Activated CD4-positive, alpha-beta T cell treated with anti-CD3 and anti-CD28 coated beads, Interleukin-2, amount 10 ng/mL, durations not matched to agents 24 days and 14 days (primary cell): ENCODE data around the gene VPS37C. TPM values are rescaled to one million over a fixed set of nuclear protein-coding genes. Genes with fewer than 3 reads are reported as not detected.

Experiments used
- DNase-seq: peaks from one replicate; pipeline ENCODE4 v3.0.0; 2022
- H3K27ac Mint-ChIP-seq: one replicate; pipeline ENCODE4 v1.8.0; 2022; ENCODE audit warnings: mild to moderate bottlenecking, mixed read lengths
- H3K27me3 Mint-ChIP-seq: one replicate; pipeline ENCODE4 v1.8.0; 2022; ENCODE audit warnings: mixed read lengths
- H3K36me3 Mint-ChIP-seq: one replicate; pipeline ENCODE4 v1.8.0; 2022; ENCODE audit warnings: low read depth, mild to moderate bottlenecking, mixed read lengths
- H3K4me1 Mint-ChIP-seq: one replicate; pipeline ENCODE4 v1.8.0; 2021; ENCODE audit warnings: mixed read lengths
- H3K4me3 Mint-ChIP-seq: one replicate; pipeline ENCODE4 v1.8.0; 2022; ENCODE audit warnings: mild to moderate bottlenecking, moderate library complexity, mixed read lengths
- H3K9me3 Mint-ChIP-seq: one replicate; pipeline ENCODE4 v1.8.0; 2021; ENCODE audit warnings: mixed read lengths
- intact Hi-C: fragments of 100-400 bp; cut with micrococcal nuclease; formaldehyde crosslinking; loops from one replicate; pipeline ENCODE4 v1.15.1; 2023
- total RNA-seq: library from RNA; stranded (reverse); gene quantifications from 2 replicates; pipeline ENCODE4 v1.2.3, GENCODE V29; 2022

The VPS37C gene
- total RNA-seq, 1 donor from 2014 or later = 13.7 TPM

DNA sequence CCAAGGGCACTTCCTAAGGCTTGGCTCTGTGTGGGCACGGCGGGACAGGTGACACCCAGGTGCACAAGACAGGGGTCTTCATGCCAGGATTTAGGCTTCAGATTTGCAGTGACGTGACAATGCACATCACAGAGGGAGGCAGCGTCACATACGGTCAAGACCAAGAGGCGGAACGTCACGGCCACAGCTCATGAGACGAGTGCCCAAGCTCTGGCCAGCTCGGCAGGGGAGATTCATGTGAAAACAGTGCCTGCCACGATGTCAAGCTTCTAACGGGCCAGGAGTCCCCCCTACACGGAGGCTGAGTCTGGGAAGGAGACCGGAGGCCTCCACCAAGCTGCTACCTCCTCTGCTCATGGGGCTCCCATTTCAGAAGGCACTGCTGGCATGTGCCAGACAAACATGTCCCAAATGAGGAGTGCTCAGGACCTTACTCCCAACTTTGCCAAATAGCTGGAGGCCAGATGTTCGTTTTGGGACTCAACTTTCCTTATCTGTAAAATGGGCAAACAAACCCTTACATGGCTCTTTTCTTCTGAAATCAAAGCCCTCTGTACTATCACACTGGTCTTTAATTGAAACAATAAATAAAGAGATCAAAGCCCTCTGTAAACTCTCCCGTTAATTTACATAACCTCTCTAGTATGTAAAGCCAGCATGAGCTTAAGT, 16.6 kb downstream of the VPS37C start:
- DNase-seq = no peak
- no peak overlapping the region for H3K27ac Mint-ChIP-seq
- H3K36me3 Mint-ChIP-seq = no peaks in the 10 kb centered on the region
- H3K27me3 Mint-ChIP-seq = no peaks in the 10 kb centered on the region
- H3K4me1 Mint-ChIP-seq = no peaks in the 10 kb centered on the region
- intact Hi-C loops = no loop called here
- H3K4me3 Mint-ChIP-seq = no peak overlapping the region
- no peaks in the 10 kb centered on the region for H3K9me3 Mint-ChIP-seq

DNA sequence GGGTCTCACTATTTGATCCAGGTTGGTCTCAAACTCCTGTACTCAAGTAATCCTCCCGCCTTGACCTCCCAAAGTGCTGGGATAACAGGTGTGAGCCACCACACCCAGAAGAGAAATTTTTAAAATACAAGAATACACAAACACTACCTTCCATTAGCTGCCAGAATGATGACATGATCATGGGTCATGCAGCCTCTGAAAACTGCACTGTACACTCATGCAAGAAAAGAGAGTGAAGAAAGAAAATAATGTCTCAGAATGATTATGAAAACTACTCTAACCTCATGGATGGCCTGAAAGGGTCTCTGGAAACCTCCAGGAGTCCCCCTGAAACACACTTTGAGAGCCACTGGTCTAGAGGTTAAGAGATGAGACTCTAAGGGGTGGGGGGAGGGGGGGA, 18.8 kb downstream of the VPS37C start:
- intact Hi-C loops = no loop called here
- DNase-seq = no peak
- Mint-ChIP-seq H3K36me3 (no peaks in the 10 kb centered on the region), H3K27ac (no peak overlapping the region), H3K27me3 (no peaks in the 10 kb centered on the region), H3K4me3 (no peak overlapping the region), H3K4me1 (peaks cover 1% of the 10 kb centered on the region), H3K9me3 (no peaks in the 10 kb centered on the region)

DNA sequence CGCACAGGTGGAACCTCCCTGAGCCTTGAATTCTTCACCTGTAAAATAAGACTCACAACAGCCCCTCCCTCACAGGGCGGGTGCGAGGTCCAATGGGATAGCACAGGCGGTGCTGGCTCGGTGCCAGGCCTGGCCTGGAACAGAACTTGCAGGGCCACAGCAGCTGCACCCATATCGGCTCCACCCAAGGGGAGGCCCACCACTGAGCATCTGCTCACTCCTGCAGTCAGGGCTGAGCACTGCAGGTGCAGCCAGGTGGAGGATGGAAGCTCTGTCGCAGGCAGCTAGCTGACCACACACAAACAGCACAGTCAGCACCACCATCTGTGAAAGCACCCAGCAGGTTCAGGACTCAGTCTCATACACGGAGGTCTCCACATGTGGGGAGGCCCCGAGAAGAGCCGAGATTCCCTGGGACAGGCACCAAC, 19.6 kb downstream of the VPS37C start:
- H3K27me3 Mint-ChIP-seq = no peaks in the 10 kb centered on the region
- DNase-seq = no peak
- peaks cover 1% of the 10 kb centered on the region for H3K4me1 Mint-ChIP-seq
- no peaks in the 10 kb centered on the region for H3K9me3 Mint-ChIP-seq
- H3K27ac Mint-ChIP-seq = no peak overlapping the region
- H3K36me3 Mint-ChIP-seq = peaks cover 4% of the 10 kb centered on the region
- no peak overlapping the region for H3K4me3 Mint-ChIP-seq
- intact Hi-C loops = no loop called here

DNA sequence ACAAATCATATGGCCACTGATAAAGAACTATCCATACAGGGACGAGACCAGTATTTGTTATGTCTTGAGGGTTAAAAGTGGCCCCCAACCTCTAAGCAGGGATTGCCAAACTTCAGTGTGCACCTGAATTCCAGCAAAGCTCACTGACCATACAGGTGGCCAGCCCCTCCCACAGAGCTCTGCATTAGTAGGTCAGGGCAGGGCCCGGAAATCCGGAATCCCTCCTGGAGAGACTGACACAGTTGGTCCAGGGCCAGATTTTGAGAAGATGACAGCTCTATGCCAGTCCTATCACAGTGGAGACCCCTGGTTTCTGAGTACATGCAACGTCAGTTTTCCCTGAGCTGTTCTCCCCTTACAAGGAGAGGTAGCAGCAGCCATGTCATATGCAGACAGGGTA, 20.8 kb downstream of the VPS37C start:
- Mint-ChIP-seq H3K27me3 (no peaks in the 10 kb centered on the region), H3K9me3 (no peaks in the 10 kb centered on the region), H3K27ac (no peak overlapping the region), H3K36me3 (peaks cover 7% of the 10 kb centered on the region), H3K4me3 (no peak overlapping the region), H3K4me1 (peaks cover 1% of the 10 kb centered on the region)
- DNase-seq = no peak
- intact Hi-C loops = no loop called here

DNA sequence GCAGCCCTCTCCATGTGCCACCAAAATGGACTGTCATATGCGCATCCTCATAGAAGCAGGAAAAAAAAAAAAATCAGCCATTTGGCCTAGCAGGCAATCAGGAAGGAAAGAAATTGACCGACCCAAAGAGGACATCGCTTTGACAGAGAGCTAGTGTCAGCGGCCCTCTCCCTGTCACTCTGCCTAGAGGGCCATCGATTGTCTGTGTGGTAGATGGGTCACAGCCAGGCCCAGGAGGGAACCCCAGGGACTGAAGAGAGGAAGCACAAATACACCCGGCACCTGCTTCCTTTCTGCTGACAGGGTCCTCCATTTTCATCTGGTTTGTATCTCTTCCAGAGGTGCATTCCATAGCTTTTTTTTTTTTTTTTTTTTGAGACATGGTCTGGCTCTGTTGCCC, 21.8 kb downstream of the VPS37C start:
- H3K36me3 Mint-ChIP-seq = peaks cover 7% of the 10 kb centered on the region
- DNase-seq = no peak
- H3K4me1 Mint-ChIP-seq = peaks cover 1% of the 10 kb centered on the region
- no peaks in the 10 kb centered on the region for H3K9me3 Mint-ChIP-seq
- H3K4me3 Mint-ChIP-seq = no peak overlapping the region
- no peaks in the 10 kb centered on the region for H3K27me3 Mint-ChIP-seq
- intact Hi-C loops = loop anchor here (10.0 kb wide), 1 partner anchor 305 kb away; no protein-coding TSS in a partner anchor
- no peak overlapping the region for H3K27ac Mint-ChIP-seq

DNA sequence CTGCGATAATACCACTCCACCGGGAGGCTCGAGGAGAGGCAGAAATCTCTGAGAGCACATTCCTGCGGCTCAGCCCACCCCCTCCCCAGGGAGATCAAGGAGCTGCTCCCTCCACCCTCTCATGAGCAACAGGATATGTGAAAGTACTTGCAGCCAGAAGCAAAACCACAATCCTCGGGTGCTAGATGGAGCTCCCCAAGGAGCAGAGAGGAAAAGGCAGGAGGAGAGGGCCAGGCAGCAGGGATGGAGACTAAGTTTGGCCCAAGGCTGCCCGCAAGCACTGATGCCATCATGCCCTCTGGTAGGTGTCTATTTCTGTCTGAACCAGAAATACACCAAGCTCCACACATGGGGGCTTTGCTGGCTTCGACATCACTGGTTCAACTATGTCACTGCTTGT, 22.3 kb downstream of the VPS37C start:
- H3K27me3 Mint-ChIP-seq = no peaks in the 10 kb centered on the region
- DNase-seq = no peak
- H3K4me1 Mint-ChIP-seq = peaks cover 1% of the 10 kb centered on the region
- intact Hi-C loops = loop anchor here (10.0 kb wide), 1 partner anchor 304 kb away; no protein-coding TSS in a partner anchor
- H3K27ac Mint-ChIP-seq = no peak overlapping the region
- H3K4me3 Mint-ChIP-seq = no peak overlapping the region
- H3K36me3 Mint-ChIP-seq = peaks cover 7% of the 10 kb centered on the region
- H3K9me3 Mint-ChIP-seq = no peaks in the 10 kb centered on the region

DNA sequence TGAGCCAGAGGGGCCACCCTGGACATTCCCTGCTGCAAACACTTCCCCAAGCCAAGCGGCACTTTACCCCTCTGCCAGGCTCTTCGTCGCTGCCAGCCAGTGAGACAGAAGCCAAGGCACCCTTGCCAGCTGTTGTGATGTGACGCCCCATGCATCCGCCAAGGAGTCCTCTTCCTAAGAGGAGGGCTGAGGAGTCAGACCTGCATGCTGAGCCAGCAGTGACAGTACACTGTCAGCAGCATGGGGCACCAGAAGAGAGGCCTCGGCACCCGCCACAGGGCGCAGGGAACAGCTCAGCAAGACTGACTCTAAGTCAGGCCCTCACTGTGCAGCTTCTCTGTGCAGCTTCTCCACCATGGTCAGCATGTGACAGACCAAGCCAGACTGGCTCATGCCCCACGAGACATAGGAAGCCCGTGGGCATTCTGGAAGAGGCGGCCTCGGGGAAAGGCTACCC, 26.4 kb downstream of the VPS37C start:
- Mint-ChIP-seq H3K27me3 (no peaks in the 10 kb centered on the region), H3K4me3 (no peak overlapping the region), H3K36me3 (peaks cover 7% of the 10 kb centered on the region), H3K4me1 (peaks cover 6% of the 10 kb centered on the region), H3K27ac (no peak overlapping the region), H3K9me3 (no peaks in the 10 kb centered on the region)
- intact Hi-C loops = loop anchor here (10.0 kb wide), 1 partner anchor 300 kb away; no protein-coding TSS in a partner anchor
- no peak for DNase-seq

DNA sequence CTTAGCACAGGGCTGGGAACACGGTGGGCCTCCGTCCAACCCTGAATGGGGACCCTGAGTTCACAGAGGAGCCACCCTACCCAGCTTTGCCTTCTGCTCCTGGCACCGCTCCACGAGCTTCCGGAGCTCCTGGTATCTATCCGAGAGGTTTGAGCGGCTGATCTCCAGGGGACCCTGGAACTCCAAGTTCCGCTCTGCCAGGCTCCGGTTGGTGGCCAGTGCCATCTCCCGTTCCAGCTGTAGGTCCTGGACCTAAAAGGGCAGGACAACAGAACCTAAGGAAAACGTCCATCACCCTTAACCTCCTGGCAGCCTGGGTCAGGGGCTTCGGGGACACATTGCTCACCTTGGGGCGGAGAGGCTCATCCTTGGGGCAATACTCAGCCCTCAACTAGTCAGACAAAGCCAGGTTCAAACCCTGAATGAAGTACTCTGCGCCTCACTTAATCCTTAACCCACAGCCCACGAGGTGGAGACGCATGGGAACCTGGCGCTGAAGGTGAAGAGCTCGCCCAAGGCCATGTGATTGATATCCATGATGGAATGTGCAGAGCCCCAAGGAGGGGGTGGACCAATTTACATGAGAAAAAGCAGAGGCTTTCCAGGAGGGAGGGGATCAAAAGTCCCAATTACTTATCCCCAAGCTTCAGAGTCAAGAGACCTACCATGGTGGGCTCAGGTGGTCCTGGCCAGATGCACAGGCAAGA, 27.1 kb downstream of the VPS37C start:
- intact Hi-C loops = loop anchor here (10.0 kb wide), 1 partner anchor 299 kb away; no protein-coding TSS in a partner anchor
- peaks cover 7% of the 10 kb centered on the region for H3K36me3 Mint-ChIP-seq
- no peak overlapping the region for H3K4me3 Mint-ChIP-seq
- H3K27me3 Mint-ChIP-seq = no peaks in the 10 kb centered on the region
- no peak overlapping the region for H3K27ac Mint-ChIP-seq
- H3K9me3 Mint-ChIP-seq = no peaks in the 10 kb centered on the region
- DNase-seq = no peak
- H3K4me1 Mint-ChIP-seq = peaks cover 11% of the 10 kb centered on the region

DNA sequence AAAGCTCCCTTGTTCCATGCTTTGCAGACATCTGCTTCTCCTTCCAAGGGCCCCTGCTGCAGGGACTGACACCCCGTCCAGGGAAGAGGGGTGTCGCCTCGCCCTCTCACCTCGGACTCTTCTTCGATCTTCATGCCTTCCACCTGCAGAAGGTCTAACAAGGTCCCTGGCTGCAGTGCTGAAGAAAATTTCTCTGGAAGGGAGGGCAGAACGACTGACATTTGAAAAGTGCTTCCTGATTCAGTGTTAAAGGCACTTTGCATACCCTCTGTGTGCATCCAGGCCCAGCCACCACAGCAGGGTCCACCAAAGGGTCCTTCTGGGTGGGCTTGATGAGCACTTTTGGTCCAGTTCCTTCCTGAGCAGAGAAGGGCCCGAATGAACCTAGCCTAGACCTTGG, 28.1 kb downstream of the VPS37C start:
- intact Hi-C loops = loop anchor here (10.0 kb wide), 1 partner anchor 298 kb away; no protein-coding TSS in a partner anchor
- Mint-ChIP-seq H3K36me3 (peaks cover 7% of the 10 kb centered on the region), H3K27me3 (no peaks in the 10 kb centered on the region), H3K4me3 (no peak overlapping the region), H3K4me1 (peaks cover 12% of the 10 kb centered on the region), H3K9me3 (no peaks in the 10 kb centered on the region), H3K27ac (no peak overlapping the region)
- DNase-seq = no peak

DNA sequence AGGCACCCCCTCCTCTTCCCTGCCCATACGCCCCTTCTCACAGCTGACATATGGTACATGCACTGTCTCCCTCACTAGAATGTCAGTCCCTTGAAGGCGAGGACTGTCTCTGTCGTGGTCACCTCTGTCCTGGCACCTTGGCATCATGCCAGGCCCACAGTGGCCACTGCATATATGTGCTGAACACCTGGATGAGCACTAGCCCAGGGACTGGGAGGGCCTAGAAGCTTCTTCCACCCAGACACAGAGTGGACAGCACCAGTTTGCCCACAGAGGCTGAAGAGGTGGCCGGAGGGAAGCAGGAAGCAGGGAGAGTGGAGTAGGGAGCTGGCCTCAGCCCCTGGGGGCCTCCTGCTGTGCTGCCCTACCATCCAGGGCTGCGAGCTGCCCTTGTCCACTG, 28.6 kb downstream of the VPS37C start:
- Mint-ChIP-seq H3K4me3 (no peak overlapping the region), H3K9me3 (no peaks in the 10 kb centered on the region), H3K27ac (no peak overlapping the region), H3K4me1 (peaks cover 13% of the 10 kb centered on the region), H3K36me3 (peaks cover 12% of the 10 kb centered on the region), H3K27me3 (no peaks in the 10 kb centered on the region)
- no peak for DNase-seq
- intact Hi-C loops = loop anchor here (10.0 kb wide), 1 partner anchor 298 kb away; no protein-coding TSS in a partner anchor

DNA sequence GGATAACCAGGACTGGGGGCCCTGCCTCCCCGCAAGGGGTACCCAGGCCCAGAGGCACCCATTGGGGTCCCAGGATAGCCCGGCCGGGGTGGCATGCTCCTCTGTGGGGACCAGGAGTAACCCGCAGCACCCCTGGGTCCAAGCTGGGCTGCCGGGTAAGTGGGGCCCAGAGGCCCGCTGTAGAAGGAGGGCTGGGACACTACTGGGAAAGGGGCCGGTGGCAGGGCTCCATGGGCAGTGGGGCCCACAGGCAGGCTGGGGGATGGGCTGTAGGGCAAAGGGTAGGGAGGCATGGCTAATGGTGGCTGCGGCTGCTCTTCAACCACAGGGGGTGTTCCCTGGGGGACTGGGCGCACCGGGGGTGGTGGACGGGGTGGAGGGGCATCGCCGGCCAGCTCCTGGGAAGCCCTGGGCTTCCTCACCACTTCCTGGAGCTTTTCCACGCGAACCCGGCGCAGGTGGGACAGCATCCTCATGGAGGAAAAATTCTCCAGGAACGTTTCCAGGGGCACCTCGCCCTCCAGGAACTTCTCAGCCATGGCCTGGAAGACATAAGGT, 29.1 kb downstream of the VPS37C start:
- H3K4me3 Mint-ChIP-seq = no peak overlapping the region
- H3K4me1 Mint-ChIP-seq = peaks cover 13% of the 10 kb centered on the region
- H3K27ac Mint-ChIP-seq = no peak overlapping the region
- H3K27me3 Mint-ChIP-seq = no peaks in the 10 kb centered on the region
- intact Hi-C loops = loop anchor here (10.0 kb wide), 1 partner anchor 297 kb away; no protein-coding TSS in a partner anchor
- H3K9me3 Mint-ChIP-seq = no peaks in the 10 kb centered on the region
- peaks cover 14% of the 10 kb centered on the region for H3K36me3 Mint-ChIP-seq
- no peak for DNase-seq

DNA sequence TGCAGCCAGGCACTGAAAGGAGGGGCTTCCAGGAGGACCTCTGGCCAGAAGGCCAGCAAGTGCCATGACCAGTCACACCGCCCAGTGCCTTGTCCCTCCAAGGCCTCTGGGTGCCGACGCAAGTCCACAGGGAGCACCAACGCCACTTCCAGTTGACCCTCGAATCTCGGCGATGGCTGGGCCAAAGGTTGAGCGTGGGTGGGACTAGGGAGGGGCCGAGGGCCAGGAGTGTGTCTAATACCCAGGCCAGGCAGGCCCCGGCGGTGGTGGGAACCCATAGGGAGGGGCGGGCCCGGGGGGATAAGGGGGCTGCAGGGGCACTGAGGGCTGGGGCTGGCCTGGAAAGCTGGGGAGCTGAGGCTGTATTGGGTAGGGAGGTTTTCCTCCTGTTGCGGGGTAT, 29.6 kb downstream of the VPS37C start:
- DNase-seq = no peak
- H3K9me3 Mint-ChIP-seq = no peaks in the 10 kb centered on the region
- intact Hi-C loops = loop anchor here (10.0 kb wide), 1 partner anchor 297 kb away; no protein-coding TSS in a partner anchor
- H3K36me3 Mint-ChIP-seq = peaks cover 17% of the 10 kb centered on the region
- H3K27me3 Mint-ChIP-seq = no peaks in the 10 kb centered on the region
- peaks cover 13% of the 10 kb centered on the region for H3K4me1 Mint-ChIP-seq
- H3K27ac Mint-ChIP-seq = no peak overlapping the region
- no peak overlapping the region for H3K4me3 Mint-ChIP-seq

DNA sequence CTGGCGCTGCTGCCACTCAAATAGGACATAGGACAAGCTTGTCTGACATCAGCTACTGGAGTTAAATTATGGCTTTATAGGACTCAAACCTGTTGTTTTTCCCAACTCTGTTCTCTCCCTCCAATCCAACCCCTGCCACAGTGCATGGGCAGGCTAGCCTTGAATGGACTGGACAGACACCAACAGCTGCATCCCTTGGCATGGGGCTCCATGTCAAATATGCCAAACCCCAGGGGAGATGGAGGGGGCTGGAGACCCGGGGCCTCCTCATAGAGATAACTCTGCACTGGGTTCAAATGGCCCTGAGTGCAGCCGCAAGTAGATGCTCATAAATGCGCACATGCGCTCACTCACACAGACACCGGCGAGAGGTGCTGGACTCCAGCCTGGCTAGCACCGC, 30.0 kb downstream of the VPS37C start:
- H3K27ac Mint-ChIP-seq = no peak overlapping the region
- intact Hi-C loops = loop anchor here (10.0 kb wide), 1 partner anchor 296 kb away; no protein-coding TSS in a partner anchor
- peaks cover 19% of the 10 kb centered on the region for H3K36me3 Mint-ChIP-seq
- no peak overlapping the region for H3K4me3 Mint-ChIP-seq
- no peaks in the 10 kb centered on the region for H3K9me3 Mint-ChIP-seq
- H3K27me3 Mint-ChIP-seq = no peaks in the 10 kb centered on the region
- DNase-seq = no peak
- H3K4me1 Mint-ChIP-seq = peaks cover 13% of the 10 kb centered on the region
